Prostate gland (tissue), 2 donors: ENCODE results near the gene DEFB125. TPM values are rescaled to one million over a fixed set of nuclear protein-coding genes. Genes with fewer than 3 reads are reported as not detected.

Experiments used
- DNase-seq: peaks from one replicate; pipeline ENCODE4 v3.0.0-alpha.2; 2019; ENCODE audit warnings: low spot score
- H3K27ac ChIP-seq, 2 donors: fragments of 200-600 bp; sonication (generic); 2 replicates each; pipeline ENCODE4 v1.5.1; 2017 to 2019
- H3K27me3 ChIP-seq: fragments of 200-600 bp; sonication (generic); replicated peaks from 2 replicates; pipeline ENCODE4 v1.5.1; 2019; ENCODE audit not compliant: insufficient read depth
- H3K36me3 ChIP-seq, 2 donors: fragments of 200-600 bp; sonication (generic); 1 replicate in 1 of 2; 2 replicates in 1 of 2; pipeline versions ENCODE4 v1.5.1 to v1.8.1; 2017 to 2019
- H3K4me1 ChIP-seq: fragments of 200-600 bp; sonication (generic); replicated peaks from 2 replicates; pipeline ENCODE4 v1.5.1; 2019
- H3K4me3 ChIP-seq, 2 donors: fragments of 200-600 bp; sonication (generic); 2 replicates each; pipeline ENCODE4 v1.5.1; 2017 to 2019
- H3K9me3 ChIP-seq: fragments of 200-600 bp; sonication (generic); 2 replicates; pipeline ENCODE4 v1.5.1; 2017
- POLR2A ChIP-seq: fragments of 450-650 bp; IDR thresholded peaks from one replicate; pipeline ENCODE4 v1.6.1; 2016; ENCODE audit warnings: antibody characterized with exemption, mild to moderate bottlenecking
- POLR2AphosphoS5 ChIP-seq: sonication (generic); formaldehyde crosslinking; IDR thresholded peaks from one replicate; pipeline ENCODE4 v1.6.1; 2017; ENCODE audit warnings: antibody characterized with exemption
- whole genome bisulfite sequencing: methylation state at CpG from one replicate; pipeline ENCODE4 v1.1.5; 2018; 5-methylcytosine and 5-hydroxymethylcytosine counted together
- intact Hi-C: fragments of 100-400 bp; cut with DNase I; formaldehyde crosslinking; loops from one replicate; pipeline ENCODE4 v1.14.2; 2022
- total RNA-seq, 2 donors: library from RNA; depleted of rRNA; stranded (reverse); fragments of >200 nt; gene quantifications; one replicate each; pipeline ENCODE4 v1.1.0, GENCODE V29; 2016
- TF ChIP-seq, protein P1 (sequence below), 4 experiments: fragments of 200-600 bp in 2 of 4; fragments of 450-650 bp in 2 of 4; sonication (generic) in 2 of 4; IDR thresholded peaks; 1 replicate in 3 of 4; 2 replicates in 1 of 4; pipeline ENCODE4 v1.5.1; 2016 to 2019; ENCODE audit warnings: antibody characterized with exemption in 4 of 4, mild to moderate bottlenecking in 2 of 4, moderate library complexity in 2 of 4

Gene DEFB125
- total RNA-seq, 2 donors from 2014 or later, result not detected

DNA sequence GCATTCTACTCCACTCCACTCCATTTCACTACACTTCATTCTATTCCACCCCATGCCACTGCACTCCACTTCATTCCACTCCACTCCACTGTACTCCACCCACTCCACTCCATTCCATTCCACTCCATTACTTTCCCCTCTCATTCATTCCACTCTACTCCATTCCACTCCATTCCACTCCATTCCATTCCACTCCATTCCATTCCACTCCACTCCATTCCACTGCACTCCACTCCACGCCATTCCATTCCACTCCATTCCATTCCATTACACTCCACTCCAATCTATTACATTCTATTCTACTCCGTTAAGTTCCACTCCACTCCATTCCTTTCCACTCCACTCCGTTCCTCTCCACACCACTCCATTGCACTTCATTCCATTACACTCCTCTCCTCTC lies 25.0 kb upstream of the DEFB125 start:
- TF ChIP-seq POLR2A (no peak), POLR2AphosphoS5 (no peak)
- TF ChIP-seq, protein P1, sequence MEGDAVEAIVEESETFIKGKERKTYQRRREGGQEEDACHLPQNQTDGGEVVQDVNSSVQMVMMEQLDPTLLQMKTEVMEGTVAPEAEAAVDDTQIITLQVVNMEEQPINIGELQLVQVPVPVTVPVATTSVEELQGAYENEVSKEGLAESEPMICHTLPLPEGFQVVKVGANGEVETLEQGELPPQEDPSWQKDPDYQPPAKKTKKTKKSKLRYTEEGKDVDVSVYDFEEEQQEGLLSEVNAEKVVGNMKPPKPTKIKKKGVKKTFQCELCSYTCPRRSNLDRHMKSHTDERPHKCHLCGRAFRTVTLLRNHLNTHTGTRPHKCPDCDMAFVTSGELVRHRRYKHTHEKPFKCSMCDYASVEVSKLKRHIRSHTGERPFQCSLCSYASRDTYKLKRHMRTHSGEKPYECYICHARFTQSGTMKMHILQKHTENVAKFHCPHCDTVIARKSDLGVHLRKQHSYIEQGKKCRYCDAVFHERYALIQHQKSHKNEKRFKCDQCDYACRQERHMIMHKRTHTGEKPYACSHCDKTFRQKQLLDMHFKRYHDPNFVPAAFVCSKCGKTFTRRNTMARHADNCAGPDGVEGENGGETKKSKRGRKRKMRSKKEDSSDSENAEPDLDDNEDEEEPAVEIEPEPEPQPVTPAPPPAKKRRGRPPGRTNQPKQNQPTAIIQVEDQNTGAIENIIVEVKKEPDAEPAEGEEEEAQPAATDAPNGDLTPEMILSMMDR (IDR thresholded peaks at IDR 0.05), result no peak
- no peak overlapping the region for H3K4me3 ChIP-seq
- H3K27ac ChIP-seq, result no peak overlapping the region
- H3K4me1 ChIP-seq, result no peaks in the 10 kb centered on the region
- DNase-seq, result no peak
- 86% methylated on average over 3 of the region's 3 CpGs for WGBS
- H3K27me3 ChIP-seq, result peaks cover 2% of the 10 kb centered on the region
- no peaks in the 10 kb centered on the region for H3K36me3 ChIP-seq
- no peaks in the 10 kb centered on the region for H3K9me3 ChIP-seq
- intact Hi-C loops, result no loop called here

DNA sequence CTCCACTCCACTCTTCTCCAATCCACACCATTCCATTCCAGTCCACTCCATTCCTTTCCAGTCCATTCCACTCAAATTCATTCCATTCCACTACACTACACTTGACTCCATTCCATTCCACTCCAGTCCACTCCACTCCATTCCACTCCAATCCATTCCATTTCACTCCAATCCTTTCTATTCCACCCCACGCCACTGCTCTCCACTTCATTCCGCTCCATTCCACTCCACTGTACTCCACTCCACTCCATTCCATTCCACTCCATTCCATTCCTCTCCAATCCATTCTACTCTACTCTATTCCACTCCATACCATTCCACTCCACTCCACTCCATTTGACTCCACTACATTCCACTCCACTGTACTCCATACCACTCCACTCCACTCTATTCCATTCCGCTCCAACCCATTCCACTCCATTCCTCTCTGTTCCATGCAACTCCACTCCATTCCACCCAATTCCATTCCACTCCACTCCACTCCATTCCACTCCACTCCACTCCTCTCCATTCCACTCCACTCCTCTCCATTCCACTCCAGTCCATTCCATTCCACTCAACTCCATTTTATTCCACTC lies 23.4 kb upstream of the DEFB125 start:
- TF ChIP-seq, protein P1 (IDR thresholded peaks at IDR 0.05), result no peak
- TF ChIP-seq POLR2AphosphoS5, result no peak
- 88% methylated on average over 3 of the region's 3 CpGs for WGBS
- Histone ChIP-seq H3K36me3 (no peaks in the 10 kb centered on the region), H3K4me3 (no peak overlapping the region), H3K27ac (no peak overlapping the region), H3K9me3 (no peaks in the 10 kb centered on the region), H3K27me3 (peaks cover 2% of the 10 kb centered on the region), H3K4me1 (no peaks in the 10 kb centered on the region)
- intact Hi-C loops, result no loop called here
- no peak for DNase-seq

DNA sequence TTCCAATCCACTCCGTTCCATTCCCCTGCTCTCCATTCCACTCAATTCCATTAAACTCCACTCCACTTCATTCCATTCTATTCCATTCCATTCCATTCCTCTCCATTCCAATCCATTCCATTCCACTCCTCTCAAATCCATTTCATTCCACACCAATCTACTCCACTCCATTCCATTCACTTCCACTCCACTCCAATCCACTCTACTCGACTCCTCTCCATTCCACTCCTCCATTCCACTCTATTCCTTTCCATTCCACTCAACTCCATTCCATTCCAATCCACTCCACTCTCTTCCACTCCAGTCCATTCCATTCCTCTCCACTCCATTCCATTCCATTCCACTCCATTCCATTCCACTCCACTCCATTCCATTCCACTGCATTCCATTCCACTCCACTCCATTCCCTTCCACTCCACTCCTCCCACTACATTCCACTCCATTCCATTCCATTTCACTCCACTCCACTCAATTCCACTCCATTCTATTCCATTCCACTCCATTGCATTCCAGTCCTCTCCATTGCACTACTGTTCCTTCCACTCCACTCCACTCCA lies 22.6 kb upstream of the DEFB125 start:
- WGBS, result 85% methylated on average over 2 of the region's 2 CpGs
- H3K4me3 ChIP-seq, result no peak overlapping the region
- no peak for DNase-seq
- H3K9me3 ChIP-seq, result no peaks in the 10 kb centered on the region
- intact Hi-C loops, result no loop called here
- no peaks in the 10 kb centered on the region for H3K36me3 ChIP-seq
- no peaks in the 10 kb centered on the region for H3K4me1 ChIP-seq
- peaks cover 2% of the 10 kb centered on the region for H3K27me3 ChIP-seq
- TF ChIP-seq, protein P1 (IDR thresholded peaks at IDR 0.05), result no peak
- TF ChIP-seq POLR2AphosphoS5, result no peak
- no peak for TF ChIP-seq POLR2A
- H3K27ac ChIP-seq, result no peak overlapping the region

- Histone ChIP-seq H3K36me3 (no peaks in the 10 kb centered on the region), H3K4me1 (no peaks in the 10 kb centered on the region), H3K27ac (no peak overlapping the region), H3K9me3 (no peaks in the 10 kb centered on the region), H3K4me3 (no peak overlapping the region), H3K27me3 (no peaks in the 10 kb centered on the region)
- intact Hi-C loops, result no loop called here
- TF ChIP-seq POLR2A (no peak), POLR2AphosphoS5 (no peak)
- TF ChIP-seq, protein P1 (IDR thresholded peaks at IDR 0.05), result no peak
- DNase-seq, result no peak
- 56% methylated on average over 2 of the region's 2 CpGs for WGBS
These were observed 10.2 kb upstream of the DEFB125 start for GRCh38 chr20:77231-77630.

GRCh38 chr20:78338-78737 lies 9.1 kb upstream of the DEFB125 start:
- Histone ChIP-seq H3K27me3 (no peaks in the 10 kb centered on the region), H3K27ac (no peak overlapping the region), H3K9me3 (no peaks in the 10 kb centered on the region), H3K36me3 (no peaks in the 10 kb centered on the region), H3K4me3 (no peak overlapping the region), H3K4me1 (no peaks in the 10 kb centered on the region)
- TF ChIP-seq POLR2AphosphoS5, result no peak
- DNase-seq, result no peak
- intact Hi-C loops, result no loop called here
